ENCODE measurements around the gene TSPAN17. TPM values are rescaled to one million over a fixed set of nuclear protein-coding genes. Genes with fewer than 3 reads are reported as not detected.
A peak's percentile ranks its signal among the peaks of the same experiment; 100 is the strongest.
"Not testable (repeated sequence)": the region's sequence is repeated elsewhere in the genome, so short reads cannot be mapped to it uniquely, and the experiment has no call there.

The TSPAN17 gene
- 4.8 and 14.4 TPM in 2 replicates for total RNA-seq (2014; rRNA removed; shearing (Covaris generic); ENCODE audit: low replicate concordance)

- peaks cover 19% of the 10 kb centered on the region for H3K4me1 ChIP-seq (ENCODE audit: low read length)
- peak within 1 kb of the TSS; percentile 94; the same call in 1 of the 2 replicates for H2AFZ ChIP-seq (ENCODE audit: low read length)
- H3K9ac ChIP-seq (ENCODE audit: low read length): peak within 1 kb of the TSS; percentile 92
- H3K27me3 ChIP-seq (ENCODE audit: low read length): no peaks in the 10 kb centered on the region
- H3K36me3 ChIP-seq (ENCODE audit: insufficient read depth, low read length): no peaks in the 10 kb centered on the region
- H3K27ac ChIP-seq (ENCODE audit: low read length): peak within 1 kb of the TSS; percentile 28; the same call in 1 of the 2 replicates
- DNase-seq: peak; percentile 100
- peak within 1 kb of the TSS; percentile 94 for H3K4me3 ChIP-seq (ENCODE audit: low read length)
- no peaks in the 10 kb centered on the region; the same call in 1 of the 2 replicates for H4K20me1 ChIP-seq (ENCODE audit: insufficient read depth, low read depth, low read length)
- H3K9me3 ChIP-seq (ENCODE audit: low read length): no peaks in the 10 kb centered on the region
- H3K4me2 ChIP-seq (ENCODE audit: low read depth, low read length, poor library complexity, severe bottlenecking): peak within 1 kb of the TSS; percentile 88
- no peaks in the 10 kb centered on the region for H3K9me2 ChIP-seq (replicated peaks; ENCODE audit: insufficient read depth, low read length)
- H3K79me2 ChIP-seq (ENCODE audit: low read length): no peaks in the 10 kb centered on the region
Measured at GRCh38 chr5:176647030-176647842, at the start of gene TSPAN17. Gene TSPAN17, plus strand, starts transcription at chr5:176647484. Its CDS starts 132 bp downstream, at chr5:176647616.

GRCh38 chr5:176599749-176600430 lies 47.4 kb upstream of the TSPAN17 start:
- not testable (repeated sequence) for DNase-seq; H3K27me3 ChIP-seq (ENCODE audit: low read length); H3K27ac ChIP-seq (ENCODE audit: low read length); H3K9me2 ChIP-seq (replicated peaks; ENCODE audit: insufficient read depth, low read length); H3K4me2 ChIP-seq (ENCODE audit: low read depth, low read length, poor library complexity, severe bottlenecking); H2AFZ ChIP-seq (ENCODE audit: low read length); H3K4me1 ChIP-seq (ENCODE audit: low read length); H3K36me3 ChIP-seq (ENCODE audit: insufficient read depth, low read length); H3K9me3 ChIP-seq (ENCODE audit: low read length); H3K9ac ChIP-seq (ENCODE audit: low read length); H3K79me2 ChIP-seq (ENCODE audit: low read length); H3K4me3 ChIP-seq (ENCODE audit: low read length)
- H4K20me1 ChIP-seq (ENCODE audit: insufficient read depth, low read depth, low read length): 0 out of 2 replicates have a peak, but pooled peaks cover 14% of the 10 kb centered on the region

- no peaks in the 10 kb centered on the region for H3K36me3 ChIP-seq (ENCODE audit: insufficient read depth, low read length)
- H2AFZ ChIP-seq (ENCODE audit: low read length): no peak overlapping the region
- H3K4me2 ChIP-seq (ENCODE audit: low read depth, low read length, poor library complexity, severe bottlenecking): no peak overlapping the region
- H3K9me2 ChIP-seq (replicated peaks; ENCODE audit: insufficient read depth, low read length): no peaks in the 10 kb centered on the region
- H3K9me3 ChIP-seq (ENCODE audit: low read length): no peaks in the 10 kb centered on the region
- no peak overlapping the region for H3K27ac ChIP-seq (ENCODE audit: low read length)
- H4K20me1 ChIP-seq (ENCODE audit: insufficient read depth, low read depth, low read length): peaks cover 23% of the 10 kb centered on the region; the same call in 1 of the 2 replicates
- no peak overlapping the region for H3K4me3 ChIP-seq (ENCODE audit: low read length)
- H3K9ac ChIP-seq (ENCODE audit: low read length): no peak overlapping the region
- no peaks in the 10 kb centered on the region for H3K27me3 ChIP-seq (ENCODE audit: low read length)
- no peak for DNase-seq
- no peaks in the 10 kb centered on the region for H3K79me2 ChIP-seq (ENCODE audit: low read length)
- no peaks in the 10 kb centered on the region for H3K4me1 ChIP-seq (ENCODE audit: low read length)
Measured at GRCh38 chr5:176601901-176602482, 45.3 kb upstream of the TSPAN17 start.

- H3K79me2 ChIP-seq (ENCODE audit: low read length): no peaks in the 10 kb centered on the region
- no peak for DNase-seq
Measured at GRCh38 chr5:176603091-176603490, 44.2 kb upstream of the TSPAN17 start.

GRCh38 chr5:176606032-176606431 lies 41.3 kb upstream of the TSPAN17 start:
- H2AFZ ChIP-seq (ENCODE audit: low read length): no peak overlapping the region
- no peaks in the 10 kb centered on the region for H3K27me3 ChIP-seq (ENCODE audit: low read length)
- no peak overlapping the region for H3K27ac ChIP-seq (ENCODE audit: low read length)
- DNase-seq: no peak
- no peak overlapping the region for H3K9ac ChIP-seq (ENCODE audit: low read length)
- H3K79me2 ChIP-seq (ENCODE audit: low read length): no peaks in the 10 kb centered on the region
- H3K4me3 ChIP-seq (ENCODE audit: low read length): no peak overlapping the region
- peaks cover 12% of the 10 kb centered on the region for H3K4me1 ChIP-seq (ENCODE audit: low read length)
- no peaks in the 10 kb centered on the region for H3K36me3 ChIP-seq (ENCODE audit: insufficient read depth, low read length)
- H4K20me1 ChIP-seq (ENCODE audit: insufficient read depth, low read depth, low read length): peaks cover 38% of the 10 kb centered on the region; the same call in 1 of the 2 replicates
- no peak overlapping the region for H3K4me2 ChIP-seq (ENCODE audit: low read depth, low read length, poor library complexity, severe bottlenecking)
- H3K9me2 ChIP-seq (replicated peaks; ENCODE audit: insufficient read depth, low read length): no peaks in the 10 kb centered on the region
- H3K9me3 ChIP-seq (ENCODE audit: low read length): no peaks in the 10 kb centered on the region

More at GRCh38 chr5:176603091-176603490, 44.2 kb upstream of the TSPAN17 start:
- no peak overlapping the region for H2AFZ ChIP-seq (ENCODE audit: low read length)
- H3K36me3 ChIP-seq (ENCODE audit: insufficient read depth, low read length): no peaks in the 10 kb centered on the region
- no peak overlapping the region for H3K27ac ChIP-seq (ENCODE audit: low read length)
- H3K9ac ChIP-seq (ENCODE audit: low read length): no peak overlapping the region
- peaks cover 25% of the 10 kb centered on the region; the same call in 1 of the 2 replicates for H4K20me1 ChIP-seq (ENCODE audit: insufficient read depth, low read depth, low read length)
- no peak overlapping the region for H3K4me3 ChIP-seq (ENCODE audit: low read length)
- no peak overlapping the region for H3K4me2 ChIP-seq (ENCODE audit: low read depth, low read length, poor library complexity, severe bottlenecking)
- no peaks in the 10 kb centered on the region for H3K27me3 ChIP-seq (ENCODE audit: low read length)
- no peaks in the 10 kb centered on the region for H3K9me2 ChIP-seq (replicated peaks; ENCODE audit: insufficient read depth, low read length)
- no peaks in the 10 kb centered on the region for H3K9me3 ChIP-seq (ENCODE audit: low read length)
- no peaks in the 10 kb centered on the region for H3K4me1 ChIP-seq (ENCODE audit: low read length)

GRCh38 chr5:176606875-176607274 lies 40.4 kb upstream of the TSPAN17 start:
- no peak overlapping the region for H3K4me2 ChIP-seq (ENCODE audit: low read depth, low read length, poor library complexity, severe bottlenecking)
- no peak overlapping the region for H3K4me3 ChIP-seq (ENCODE audit: low read length)

GRCh38 chr5:176608142-176608705 lies 39.1 kb upstream of the TSPAN17 start:
- peaks cover 31% of the 10 kb centered on the region; the same call in 1 of the 2 replicates for H4K20me1 ChIP-seq (ENCODE audit: insufficient read depth, low read depth, low read length)
- no peak overlapping the region for H2AFZ ChIP-seq (ENCODE audit: low read length)
- H3K27me3 ChIP-seq (ENCODE audit: low read length): no peaks in the 10 kb centered on the region
- H3K9me3 ChIP-seq (ENCODE audit: low read length): no peaks in the 10 kb centered on the region
- H3K4me2 ChIP-seq (ENCODE audit: low read depth, low read length, poor library complexity, severe bottlenecking): no peak overlapping the region
- no peak overlapping the region for H3K9ac ChIP-seq (ENCODE audit: low read length)
- H3K79me2 ChIP-seq (ENCODE audit: low read length): no peaks in the 10 kb centered on the region
- no peak for DNase-seq
- peaks cover 12% of the 10 kb centered on the region for H3K4me1 ChIP-seq (ENCODE audit: low read length)
- H3K27ac ChIP-seq (ENCODE audit: low read length): no peak overlapping the region
- no peaks in the 10 kb centered on the region for H3K9me2 ChIP-seq (replicated peaks; ENCODE audit: insufficient read depth, low read length)
- H3K36me3 ChIP-seq (ENCODE audit: insufficient read depth, low read length): no peaks in the 10 kb centered on the region
- no peak overlapping the region for H3K4me3 ChIP-seq (ENCODE audit: low read length)

More at GRCh38 chr5:176606875-176607274, 40.4 kb upstream of the TSPAN17 start:
- no peak overlapping the region for H3K9ac ChIP-seq (ENCODE audit: low read length)
- H3K4me1 ChIP-seq (ENCODE audit: low read length): peaks cover 12% of the 10 kb centered on the region
- no peak overlapping the region for H3K27ac ChIP-seq (ENCODE audit: low read length)
- H3K79me2 ChIP-seq (ENCODE audit: low read length): no peaks in the 10 kb centered on the region
- no peaks in the 10 kb centered on the region for H3K36me3 ChIP-seq (ENCODE audit: insufficient read depth, low read length)
- H3K9me3 ChIP-seq (ENCODE audit: low read length): no peaks in the 10 kb centered on the region
- H3K27me3 ChIP-seq (ENCODE audit: low read length): no peaks in the 10 kb centered on the region
- no peak for DNase-seq
- peaks cover 38% of the 10 kb centered on the region; the same call in 1 of the 2 replicates for H4K20me1 ChIP-seq (ENCODE audit: insufficient read depth, low read depth, low read length)
- H3K9me2 ChIP-seq (replicated peaks; ENCODE audit: insufficient read depth, low read length): no peaks in the 10 kb centered on the region
- no peak overlapping the region for H2AFZ ChIP-seq (ENCODE audit: low read length)
